CD4-positive, alpha-beta T cell treated with Interleukin-4 for 1 hour (primary cell): ENCODE measurements around the gene UBXN10.

Experiments
- DNase-seq, 2 donors: peaks; one replicate each; pipeline ENCODE4 v3.0.0-alpha.2; 2020 to 2022

The UBXN10 gene, protein sequence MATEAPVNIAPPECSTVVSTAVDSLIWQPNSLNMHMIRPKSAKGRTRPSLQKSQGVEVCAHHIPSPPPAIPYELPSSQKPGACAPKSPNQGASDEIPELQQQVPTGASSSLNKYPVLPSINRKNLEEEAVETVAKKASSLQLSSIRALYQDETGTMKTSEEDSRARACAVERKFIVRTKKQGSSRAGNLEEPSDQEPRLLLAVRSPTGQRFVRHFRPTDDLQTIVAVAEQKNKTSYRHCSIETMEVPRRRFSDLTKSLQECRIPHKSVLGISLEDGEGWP

GRCh38 chr1:20185834-20186782 is at the start of gene UBXN10, which contains the start of gene PLA2G2C:
Gene UBXN10 (plus strand): TSS chr1:20186096. CDS start chr1:20190562, 4,466 bp downstream.
Gene PLA2G2C (minus strand): TSS chr1:20186518. CDS start chr1:20177363, 9,155 bp downstream.
- DNase-seq, result peak; percentile 62 to 76

DNA sequence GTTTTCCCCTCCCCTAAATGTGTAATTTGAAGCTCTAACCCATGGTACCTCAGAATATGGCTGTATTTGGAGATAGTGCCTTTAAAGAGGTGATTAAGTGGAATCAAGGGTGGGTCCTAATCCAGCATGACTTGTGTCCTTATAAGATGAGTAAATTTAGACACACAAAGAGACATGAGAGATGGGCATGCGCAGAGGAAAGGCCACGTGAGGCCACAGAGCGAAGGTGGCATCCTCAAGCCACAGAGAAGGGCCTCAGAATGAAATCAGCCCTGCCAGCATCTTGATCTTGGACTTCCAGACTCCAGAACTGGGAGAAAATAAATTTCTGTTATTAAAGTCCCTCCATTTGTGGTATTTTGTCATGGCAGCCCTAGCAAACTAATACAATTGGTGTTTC is 49.6 kb upstream of the UBXN10 start:
- DNase-seq, result no peak

- DNase-seq, result no peak
Observed at GRCh38 chr1:20137055-20137454, 48.8 kb upstream of the UBXN10 start.

- no peak for DNase-seq
Observed at GRCh38 chr1:20137604-20138003, 48.3 kb upstream of the UBXN10 start.

DNA sequence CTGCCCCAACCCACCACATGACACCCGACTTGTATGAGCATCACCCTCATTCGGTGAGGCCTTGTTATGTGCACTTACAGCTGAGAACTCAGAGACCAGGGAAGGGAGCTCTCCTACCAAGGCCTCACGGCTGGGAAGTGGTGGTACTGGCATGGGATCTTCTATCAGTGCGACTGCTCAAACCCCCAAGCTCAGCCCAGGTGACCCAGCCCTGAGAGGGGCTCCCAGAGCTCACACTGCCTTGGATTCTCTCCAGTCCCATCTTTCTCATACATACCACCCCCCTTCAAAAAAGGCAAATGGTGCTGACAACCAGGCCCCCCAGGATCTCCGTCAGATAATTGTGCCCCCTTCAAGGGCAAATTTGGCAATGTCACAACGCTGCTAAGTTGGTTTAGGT is 47.5 kb upstream of the UBXN10 start:
- no peak for DNase-seq

- no peak for DNase-seq
Observed at GRCh38 chr1:20138961-20139550, 46.8 kb upstream of the UBXN10 start, which contains the start of gene PLA2G2F. Gene PLA2G2F (plus strand): TSS chr1:20139323. CDS start chr1:20139428, 105 bp downstream.

- no peak for DNase-seq
Observed at GRCh38 chr1:20139776-20140612, 45.9 kb upstream of the UBXN10 start.

- DNase-seq, result no peak
Observed at GRCh38 chr1:20141001-20141400, 44.9 kb upstream of the UBXN10 start.

- DNase-seq, result no peak
Observed at GRCh38 chr1:20141466-20141865, 44.4 kb upstream of the UBXN10 start.

GRCh38 chr1:20142001-20142710 is 43.7 kb upstream of the UBXN10 start:
- no peak for DNase-seq

GRCh38 chr1:20143318-20143717 is 42.6 kb upstream of the UBXN10 start:
- DNase-seq, result no peak

GRCh38 chr1:20143734-20144565 is 41.9 kb upstream of the UBXN10 start:
- no peak for DNase-seq

DNA sequence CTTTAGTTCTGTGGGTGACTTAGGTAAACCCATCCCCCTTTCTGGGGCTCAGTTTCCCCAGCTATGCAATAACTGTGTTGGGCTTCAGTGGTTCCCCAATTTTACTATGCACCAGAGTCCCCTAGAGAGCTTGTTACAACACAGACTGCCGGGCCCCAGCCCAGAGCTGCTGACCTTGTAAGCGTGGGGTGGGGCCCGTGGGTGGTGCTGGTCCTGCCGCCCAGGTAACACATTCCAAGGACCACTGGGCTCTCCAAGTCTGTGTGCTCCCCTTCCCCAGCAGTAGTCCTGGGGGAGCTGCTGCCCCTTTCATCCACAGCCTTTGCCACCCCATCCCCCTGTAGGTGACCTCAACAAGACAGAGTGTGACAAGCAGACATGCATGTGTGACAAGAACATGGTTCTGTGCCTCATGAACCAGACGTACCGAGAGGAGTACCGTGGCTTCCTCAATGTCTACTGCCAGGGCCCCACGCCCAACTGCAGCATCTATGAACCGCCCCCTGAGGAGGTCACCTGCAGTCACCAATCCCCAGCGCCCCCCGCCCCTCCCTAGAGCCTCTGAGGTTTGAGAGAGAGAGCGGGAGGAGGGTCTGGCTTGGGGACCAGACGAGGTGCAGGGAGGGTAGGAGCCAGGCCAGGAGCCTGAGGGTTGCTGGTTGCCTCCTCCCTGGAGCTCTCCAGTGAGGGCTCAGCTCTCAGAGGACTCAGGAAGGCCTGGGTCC is 37.9 kb upstream of the UBXN10 start:
- no peak for DNase-seq

DNA sequence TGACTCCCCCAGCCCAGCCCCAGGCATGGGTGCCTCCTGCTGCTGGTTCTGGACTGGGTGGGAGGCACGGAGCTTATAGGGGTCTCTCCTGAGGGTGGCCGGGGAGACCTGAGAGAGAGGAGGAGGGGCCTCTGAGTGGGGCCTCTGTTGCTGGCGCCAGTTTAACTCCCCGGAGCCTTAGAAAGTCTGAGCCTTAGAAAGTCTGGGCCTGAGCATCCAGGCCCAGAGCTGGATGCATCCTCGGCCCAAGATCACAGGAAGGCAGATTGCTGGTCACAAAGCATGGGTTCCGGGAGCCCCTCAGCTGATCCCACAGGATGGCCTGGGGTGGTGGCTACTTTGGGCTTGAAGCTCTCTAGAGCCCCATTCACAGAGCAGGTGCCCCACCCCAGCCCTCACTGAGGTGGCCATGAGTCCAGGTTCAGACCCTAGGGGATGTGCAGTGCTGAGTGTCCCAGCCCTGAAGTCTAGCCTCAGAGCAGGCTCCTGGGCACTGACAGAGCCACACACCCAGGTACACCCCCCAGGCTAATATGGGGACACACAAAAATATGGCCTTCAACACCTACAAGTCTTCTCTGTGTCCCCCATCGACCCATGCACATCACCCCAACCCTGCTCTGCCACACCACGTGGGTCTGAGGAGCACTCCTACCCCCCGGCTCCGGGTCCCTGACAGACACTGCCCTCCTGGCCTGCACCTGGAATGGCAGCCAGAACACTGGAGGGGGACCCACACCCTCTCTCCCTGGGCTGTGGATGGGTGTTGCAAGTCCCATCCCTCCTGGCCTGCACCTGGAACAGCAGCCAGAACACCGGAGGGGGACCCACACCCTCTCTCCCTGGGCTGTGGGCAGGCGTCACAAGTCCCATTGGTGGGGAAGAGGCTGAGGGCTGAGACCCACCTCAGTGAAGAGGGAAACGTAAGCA is 37.1 kb upstream of the UBXN10 start:
- DNase-seq, result no peak

DNA sequence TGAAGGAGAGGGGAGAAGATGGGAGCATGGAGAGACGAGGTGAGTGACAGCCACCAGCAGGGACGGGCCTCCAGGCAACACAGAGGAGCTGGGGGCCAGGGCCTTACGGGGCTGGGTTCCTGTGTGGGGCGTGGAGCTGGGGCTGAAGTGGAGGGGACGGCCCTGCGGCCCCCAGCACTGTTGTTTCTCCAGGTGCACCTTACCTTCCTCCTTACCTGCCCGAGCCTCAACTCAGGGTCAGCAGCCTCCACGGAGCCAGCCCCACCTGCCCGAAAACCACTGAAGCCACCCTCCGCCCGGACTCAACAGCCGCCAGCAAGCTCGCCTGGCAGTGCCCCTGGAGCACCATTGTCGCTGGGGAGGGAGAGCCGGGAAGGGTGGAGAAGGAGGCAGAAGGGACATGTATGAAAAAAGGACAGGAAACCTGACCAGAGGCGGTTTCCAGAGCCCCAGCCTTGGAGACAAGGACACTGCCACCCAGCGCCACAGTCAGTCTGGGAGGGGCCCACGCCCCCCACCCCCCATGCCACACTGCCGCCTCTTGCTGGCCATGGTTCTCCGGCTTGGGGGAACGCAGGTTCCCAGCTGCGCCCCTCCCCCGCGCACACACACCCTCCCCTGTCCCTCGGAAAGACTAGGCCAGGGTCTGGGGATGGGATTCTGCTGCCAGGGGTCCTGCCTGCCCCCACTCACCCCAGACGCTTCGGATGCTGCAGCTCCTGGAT is 36.1 kb upstream of the UBXN10 start:
- DNase-seq, result no peak

- DNase-seq, result no peak
Observed at GRCh38 chr1:20150326-20150705, 35.6 kb upstream of the UBXN10 start.

DNA sequence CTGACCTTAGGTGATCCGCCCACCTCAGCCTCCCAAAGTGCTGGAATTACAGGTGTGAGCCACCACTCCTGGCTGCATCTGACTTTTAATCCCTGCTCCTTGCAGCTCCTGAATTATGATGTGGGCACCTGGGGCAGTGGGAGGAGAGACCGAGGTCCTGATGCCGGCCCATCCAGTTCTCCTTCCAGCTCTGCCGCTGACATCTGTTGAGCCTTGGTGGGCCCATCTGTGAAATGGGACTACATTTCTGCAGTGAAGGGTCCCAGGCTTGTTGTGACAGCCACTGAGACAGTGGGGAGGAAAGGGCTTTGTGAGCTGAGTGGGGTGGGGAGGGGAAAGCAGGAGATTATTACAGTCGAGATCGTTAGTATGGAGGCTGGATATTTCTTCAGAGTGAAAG is 34.9 kb upstream of the UBXN10 start:
- no peak for DNase-seq

DNA sequence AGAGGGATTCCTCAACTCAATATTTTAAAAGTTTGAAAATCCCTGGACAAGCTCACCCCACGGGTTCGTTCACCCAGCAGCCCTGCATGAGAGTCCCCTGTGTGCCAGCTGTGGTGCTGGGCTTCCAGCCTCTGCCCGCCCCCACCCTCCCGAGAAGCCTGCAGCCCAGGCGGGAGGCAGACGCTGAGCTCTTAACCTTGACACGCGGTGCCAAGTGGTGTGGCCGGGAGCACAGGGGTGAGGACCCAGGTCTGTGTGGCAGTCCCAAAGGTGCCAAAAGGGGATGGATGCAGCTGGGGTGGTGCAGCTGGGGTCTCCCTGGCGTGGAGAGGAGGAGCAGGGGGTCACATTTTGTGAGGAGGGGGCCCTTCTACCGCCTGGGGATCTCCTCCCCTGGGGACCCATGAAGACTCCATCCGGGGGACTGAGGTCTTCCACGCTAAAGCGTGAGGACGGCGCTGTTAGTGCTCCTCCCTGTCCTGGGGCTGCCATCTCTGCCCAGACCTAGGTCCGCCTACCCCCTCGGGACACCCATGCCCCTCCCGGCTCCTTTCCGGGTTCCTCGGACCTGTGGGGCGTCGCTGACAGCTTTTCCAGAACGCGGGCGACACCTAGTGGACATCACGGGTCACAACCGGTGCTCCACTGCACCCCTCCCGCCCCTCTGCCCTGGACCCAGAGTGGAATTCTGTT is 33.8 kb upstream of the UBXN10 start:
- DNase-seq, result peak; percentile 79 to 82
